ENCODE results near the gene HAPLN1. TPM values are rescaled to one million over a fixed set of nuclear protein-coding genes. Genes with fewer than 3 reads are reported as not detected.

HAPLN1 gene
- total and polyA plus RNA-seq, 10 of the 15 experiments (the other 5 are each of a cell fraction or from before 2014, with no cell fraction given), result 0.05 to 0.21 (median 0.17) TPM; not detected in 2

GRCh38 chr5:83703059-83703458, 17.6 kb downstream of the HAPLN1 start (continued):
- TF ChIP-seq CEBPZ (IDR thresholded peaks at IDR 0.05; ENCODE audit: low read depth, low read length) (no peak), RAD51 (IDR thresholded peaks at IDR 0.05) (no peak), E4F1 (IDR thresholded peaks at IDR 0.05; ENCODE audit: borderline replicate concordance, partially characterized antibody) (no peak), FOXM1 (IDR thresholded peaks at IDR 0.05; ENCODE audit: low read depth, low read length) (peak; percentile 32; the same call in 1 of the 2 replicates), PML (IDR thresholded peaks at IDR 0.05; ENCODE audit: low read length) (no peak)

GRCh38 chr5:83701886-83702285, 18.8 kb downstream of the HAPLN1 start:
- DNase-seq (ENCODE audit: low read depth, low spot score) (no peak), ATAC-seq (no peak), FAIRE-seq (no peak)
- no peaks in the 10 kb centered on the region for H3K4me1 ChIP-seq (ENCODE audit: control insufficient read depth, insufficient read depth, low read length)
- intact Hi-C loops (cut with micrococcal nuclease; ENCODE audit: unreplicated experiment), result no loop called here
- no peak overlapping the region for H3K9ac ChIP-seq (ENCODE audit: control insufficient read depth, insufficient read depth, low read length)
- BruUV-seq (replicated peaks), result no TSS peak
- no peak overlapping the region for H3K4me2 ChIP-seq (ENCODE audit: control insufficient read depth, insufficient read depth)
- H3K27ac ChIP-seq (ENCODE audit: control insufficient read depth, insufficient read depth), result no peak overlapping the region
- H3K9me3 ChIP-seq (replicated peaks; ENCODE audit: control insufficient read depth, insufficient read depth, low read length), result no peaks in the 10 kb centered on the region
- POLR2A ChIA-PET, result interaction anchor here (0.6 kb wide), 1 partner anchor 19 kb away, joined by 4 read pairs; the partner anchor contains the start of gene HAPLN1
- CTCF ChIA-PET, result interaction anchor here (1.2 kb wide), 1 partner anchor 10 kb away, joined by 3 read pairs; no protein-coding TSS in a partner anchor
- H3K79me2 ChIP-seq (ENCODE audit: control insufficient read depth, insufficient read depth, low read length), result no peaks in the 10 kb centered on the region
- H3K27me3 ChIP-seq (replicated peaks in 1 of 2; ENCODE audit: control insufficient read depth in 2 of 2, insufficient read depth in 2 of 2, low read length in 1 of 2), result no peaks in the 10 kb centered on the region
- in situ Hi-C loops (cut with MboI), result loop anchor here (25.0 kb wide), 1 partner anchor 560 kb away; no protein-coding TSS in a partner anchor
- no peak overlapping the region for H3K4me3 ChIP-seq
- no peaks in the 10 kb centered on the region for H4K20me1 ChIP-seq (ENCODE audit: control insufficient read depth, insufficient read depth)
- SMC1A ChIA-PET (ENCODE audit: uncharacterized antibody, unreplicated experiment), result interaction anchor here (2.6 kb wide), 1 partner anchor 10 kb away, joined by 7 read pairs; no protein-coding TSS in a partner anchor
- no peaks in the 10 kb centered on the region for H3K36me3 ChIP-seq (ENCODE audit: control insufficient read depth in 2 of 2, insufficient read depth in 2 of 2, low read length in 1 of 2)
- no peak overlapping the region for H2AFZ ChIP-seq (ENCODE audit: control insufficient read depth, low read depth, low read length)
- WGBS (ENCODE audit: insufficient coverage, insufficient replicate concordance, low lambda C conversion rate, missing lambda C conversion rate), result 62% methylated on average over 6 of the region's 6 CpGs
- RAD21 ChIA-PET (ENCODE audit: unreplicated experiment), result interaction anchor here (1.1 kb wide), 1 partner anchor 16 kb away, joined by 3 read pairs; no protein-coding TSS in a partner anchor
- TF ChIP-seq POLR2AphosphoS2 (IDR thresholded peaks at IDR 0.05; ENCODE audit: low read depth, low read length) (no peak), HDGF (IDR thresholded peaks at IDR 0.05) (no peak), MTA3 (IDR thresholded peaks at IDR 0.05; ENCODE audit: borderline replicate concordance, low read length) (no peak), ELK1 (IDR thresholded peaks at IDR 0.05; ENCODE audit: low read depth, low read length) (no peak), CEBPB (IDR thresholded peaks at IDR 0.05; ENCODE audit: borderline replicate concordance in 1 of 2, low read depth in 2 of 2, low read length in 2 of 2) (no peak), NFIC (IDR thresholded peaks at IDR 0.05; ENCODE audit: low read depth, low read length) (no peak), GABPA (IDR thresholded peaks at IDR 0.05; ENCODE audit: low read depth) (no peak), SMC3 (IDR thresholded peaks at IDR 0.05; ENCODE audit: borderline replicate concordance, low read length) (no peak), SP1 (IDR thresholded peaks at IDR 0.05; ENCODE audit: low read depth, low read length) (no peak), PML (IDR thresholded peaks at IDR 0.05; ENCODE audit: low read length) (no peak), EP300 (IDR thresholded peaks at IDR 0.05; ENCODE audit: borderline replicate concordance in 1 of 2, control insufficient read depth in 1 of 2, low read depth in 2 of 2, low read length in 2 of 2) (no peak), RUNX3 (IDR thresholded peaks at IDR 0.05; ENCODE audit: low read length) (no peak), NBN (IDR thresholded peaks at IDR 0.05) (no peak)

Data from GM12878 (cell line).